Stimulated activated CD8-positive, alpha-beta memory T cell treated with anti-CD3 and anti-CD28 coated beads, Interleukin-15, amount 100 ng/mL, for 1 hour (primary cell): ENCODE measurements around the gene CTAG1A.
"Not testable (repeated sequence)": the region's sequence is repeated elsewhere in the genome, so short reads cannot be mapped to it uniquely, and the experiment has no call there.

ENCODE experiments used
- DNase-seq: peaks from one replicate; pipeline ENCODE4 v3.0.0-alpha.2; 2020; ENCODE audit warnings: low read depth

Gene CTAG1A

DNA sequence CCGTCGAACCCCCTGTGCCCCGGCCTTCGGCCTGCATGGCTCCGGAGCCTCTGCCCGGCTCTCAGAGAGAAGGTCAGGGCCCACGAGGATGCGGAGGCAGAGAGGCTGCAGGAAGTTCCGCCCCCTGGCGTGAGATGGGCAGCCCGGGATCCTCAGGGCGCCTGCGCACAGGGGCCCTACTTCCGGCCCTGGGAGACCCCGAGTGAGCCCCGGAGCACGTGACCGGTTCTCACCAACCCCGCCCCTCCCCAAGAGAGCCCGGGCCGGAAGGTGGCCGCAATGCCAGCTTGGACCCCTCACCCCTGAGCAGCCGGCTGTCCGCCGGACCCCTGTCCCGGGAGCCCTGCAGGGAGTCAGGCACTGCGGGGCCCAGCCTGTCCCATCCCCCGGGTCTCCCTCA lies 34.2 kb downstream of the CTAG1A start, which contains the start of gene CTAG1B:
CTAG1B (minus strand) TSS at position 101 of the 400 bp plus-strand sequence; CDS start at position 37, 64 bp downstream.
- not testable (repeated sequence) for DNase-seq

DNA sequence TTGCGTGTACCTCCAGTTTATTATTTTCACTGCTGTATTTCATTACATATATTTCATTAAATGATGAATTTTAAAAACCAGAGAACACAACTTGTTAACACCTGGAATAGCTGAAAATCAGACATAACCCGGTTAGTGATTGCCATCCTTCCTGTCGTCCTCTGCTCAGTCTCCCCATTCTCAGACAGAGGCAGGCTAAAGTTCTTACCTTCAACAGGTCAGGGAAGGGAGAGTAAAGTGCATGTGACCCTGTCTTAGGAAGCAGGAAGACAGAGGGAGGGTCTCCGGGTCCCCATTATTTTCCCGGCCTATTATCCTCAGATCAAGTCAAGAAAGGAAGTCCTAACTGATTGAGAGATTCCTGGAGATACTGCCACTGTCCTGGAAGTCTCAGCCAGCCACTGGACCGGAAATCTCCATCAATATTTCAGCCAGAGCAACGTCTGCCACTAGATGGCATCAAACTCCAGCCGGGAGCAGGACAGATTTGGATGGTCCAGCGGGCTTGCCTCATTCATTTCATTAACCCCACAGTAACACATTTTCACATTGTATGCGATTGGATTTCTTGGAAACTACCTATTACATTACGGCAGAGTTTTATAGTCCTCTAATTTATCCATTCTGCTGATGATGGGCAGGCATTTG lies 36.0 kb downstream of the CTAG1A start:
- DNase-seq, result not testable (repeated sequence)

DNA sequence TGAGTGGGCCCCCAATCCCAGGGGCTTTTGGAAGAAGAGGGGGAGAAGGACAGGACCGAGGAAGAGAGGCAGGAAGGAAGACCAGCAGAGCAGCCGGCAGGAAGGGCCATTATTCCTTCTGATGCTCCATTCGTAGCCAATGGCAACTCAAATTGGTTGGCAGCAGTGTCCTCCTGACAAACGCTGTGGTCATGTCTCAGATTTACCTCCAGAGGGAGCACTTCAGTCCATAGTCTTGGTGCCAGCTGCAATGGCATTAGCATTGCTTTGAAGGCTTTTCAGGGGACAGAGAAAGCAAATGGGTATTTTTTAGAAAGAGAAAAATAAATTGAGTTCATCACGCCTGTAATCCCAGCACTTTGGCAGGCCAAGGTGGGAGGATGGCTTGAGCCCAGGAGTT lies 44.0 kb downstream of the CTAG1A start:
- DNase-seq, result not testable (repeated sequence)

DNA sequence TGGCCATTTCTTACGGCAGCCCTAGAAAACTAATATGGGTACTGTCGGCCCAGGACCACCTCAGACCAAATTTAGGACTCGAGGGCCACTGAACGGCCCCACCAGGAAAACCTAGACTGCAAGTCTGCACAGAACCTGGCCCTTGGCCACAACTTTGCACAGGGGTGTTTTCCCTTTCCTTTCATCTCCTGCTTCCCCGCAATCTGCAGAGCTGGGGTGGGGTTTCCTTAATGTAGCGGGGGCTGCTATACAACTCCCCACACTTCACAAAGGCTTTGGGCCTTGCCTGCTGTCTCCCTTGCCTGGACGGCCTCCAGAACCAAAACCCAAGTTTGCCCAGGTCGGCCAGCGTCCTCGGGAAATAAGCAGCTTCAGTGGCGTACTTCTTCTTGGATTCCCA lies 46.0 kb downstream of the CTAG1A start:
- DNase-seq, result not testable (repeated sequence)

DNA sequence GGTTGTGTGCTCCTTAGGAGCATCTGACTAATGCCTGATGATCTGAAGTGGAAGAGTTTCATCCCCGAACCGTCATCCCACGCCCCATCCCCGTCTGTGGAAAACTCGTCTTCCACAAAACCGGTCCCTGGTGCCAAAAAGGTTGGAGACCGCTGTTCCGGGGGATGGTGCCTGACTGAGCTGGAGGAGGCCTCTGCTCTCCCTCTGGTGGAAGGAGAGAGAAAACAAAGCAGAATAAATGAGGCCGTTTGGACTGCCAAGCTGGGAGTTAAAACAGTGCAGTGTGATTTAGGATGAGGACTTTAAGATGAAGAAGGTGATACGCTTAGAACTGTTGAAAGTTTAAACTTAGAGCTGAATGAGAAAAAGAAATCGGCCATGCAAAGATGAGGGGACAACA lies 48.7 kb downstream of the CTAG1A start:
- not testable (repeated sequence) for DNase-seq
